ENCODE measurements around the gene CNTN4. TPM values are rescaled to one million over a fixed set of nuclear protein-coding genes. Genes with fewer than 3 reads are reported as not detected.

CNTN4 gene
- total and polyA plus RNA-seq, 4 donors = 15.8 to 228 (median 41.2) TPM

GRCh38 chr3:2158828-2159227, 60.2 kb downstream of the CNTN4 start:
- DNase-seq (no peak), ATAC-seq (ENCODE audit: low FRiP score) (no peak)
- intact Hi-C loops (cut with DNase I) = no loop called here
- Histone ChIP-seq H3K9me3 (ENCODE audit: control insufficient read depth, low read length) (no peaks in the 10 kb centered on the region), H3K27me3 (ENCODE audit: control insufficient read depth in 1 of 2, insufficient read depth in 2 of 2, low read length in 1 of 2) (no peaks in the 10 kb centered on the region), H3K27ac (ENCODE audit: low read depth in 1 of 2, low read length in 2 of 2) (no peak overlapping the region), H3K4me3 (ENCODE audit: low read length in 2 of 2) (no peak overlapping the region), H3K4me1 (ENCODE audit: control insufficient read depth in 1 of 2, insufficient read depth in 2 of 2, low read length in 2 of 2) (peaks cover 0 to 5% of the 10 kb centered on the region in 2 donors), H3K36me3 (ENCODE audit: control insufficient read depth in 1 of 2, insufficient read depth in 2 of 2, low read length in 1 of 2) (no peaks in the 10 kb centered on the region)
- 40 to 51% methylated on average over 3 of the region's 3 CpGs for WGBS, 2 donors

GRCh38 chr3:2166552-2166951, 67.9 kb downstream of the CNTN4 start:
- no peaks in the 10 kb centered on the region for H3K27me3 ChIP-seq (ENCODE audit: control insufficient read depth in 1 of 2, insufficient read depth in 2 of 2, low read length in 1 of 2)
- no peak for DNase-seq
- intact Hi-C loops (cut with DNase I) = no loop called here
- no peak overlapping the region for H3K27ac ChIP-seq (ENCODE audit: low read depth in 1 of 2, low read length in 2 of 2)
- 64 to 77% methylated on average over 3 of the region's 3 CpGs for WGBS, 2 donors
- no peaks in the 10 kb centered on the region for H3K4me1 ChIP-seq (ENCODE audit: control insufficient read depth in 1 of 2, insufficient read depth in 2 of 2, low read length in 2 of 2)
- H3K9me3 ChIP-seq (ENCODE audit: control insufficient read depth, low read length) = no peaks in the 10 kb centered on the region
- no peak overlapping the region for H3K4me3 ChIP-seq (ENCODE audit: low read length in 2 of 2)
- ATAC-seq (ENCODE audit: low FRiP score) = no peak
- H3K36me3 ChIP-seq (ENCODE audit: control insufficient read depth in 1 of 2, insufficient read depth in 2 of 2, low read length in 1 of 2) = no peaks in the 10 kb centered on the region

- Histone ChIP-seq H3K36me3 (ENCODE audit: control insufficient read depth in 1 of 2, insufficient read depth in 2 of 2, low read length in 1 of 2) (no peaks in the 10 kb centered on the region), H3K4me3 (ENCODE audit: low read length in 2 of 2) (no peak overlapping the region), H3K27ac (ENCODE audit: low read depth in 1 of 2, low read length in 2 of 2) (no peak overlapping the region), H3K4me1 (ENCODE audit: control insufficient read depth in 1 of 2, insufficient read depth in 2 of 2, low read length in 2 of 2) (no peaks in the 10 kb centered on the region), H3K27me3 (ENCODE audit: control insufficient read depth in 1 of 2, insufficient read depth in 2 of 2, low read length in 1 of 2) (no peaks in the 10 kb centered on the region), H3K9me3 (ENCODE audit: control insufficient read depth, low read length) (peaks cover 1% of the 10 kb centered on the region)
- ATAC-seq (ENCODE audit: low FRiP score) (no peak), DNase-seq (no peak)
- intact Hi-C loops (cut with DNase I) = no loop called here
- 80 to 81% methylated on average over 4 of the region's 4 CpGs for WGBS, 2 donors
Observed at GRCh38 chr3:2172561-2173171, 74.0 kb downstream of the CNTN4 start.

- no peak overlapping the region for H3K27ac ChIP-seq (ENCODE audit: low read depth in 1 of 2, low read length in 2 of 2)
- H3K4me3 ChIP-seq (ENCODE audit: low read length in 2 of 2) = no peak overlapping the region
- no peaks in the 10 kb centered on the region for H3K9me3 ChIP-seq (ENCODE audit: control insufficient read depth, low read length)
- intact Hi-C loops (cut with DNase I) = no loop called here
- H3K27me3 ChIP-seq (ENCODE audit: control insufficient read depth in 1 of 2, insufficient read depth in 2 of 2, low read length in 1 of 2) = no peaks in the 10 kb centered on the region
- no peaks in the 10 kb centered on the region for H3K4me1 ChIP-seq (ENCODE audit: control insufficient read depth in 1 of 2, insufficient read depth in 2 of 2, low read length in 2 of 2)
- DNase-seq = no peak
- WGBS, 2 donors = 82 to 88% methylated on average over 2 of the region's 2 CpGs
- no peak for ATAC-seq (ENCODE audit: low FRiP score)
- no peaks in the 10 kb centered on the region for H3K36me3 ChIP-seq (ENCODE audit: control insufficient read depth in 1 of 2, insufficient read depth in 2 of 2, low read length in 1 of 2)
Observed at GRCh38 chr3:2180634-2181033, 82.0 kb downstream of the CNTN4 start.

GRCh38 chr3:2198776-2199279, 100.2 kb downstream of the CNTN4 start:
- ATAC-seq (ENCODE audit: low FRiP score) (no peak), DNase-seq (no peak)
- Histone ChIP-seq H3K36me3 (ENCODE audit: control insufficient read depth in 1 of 2, insufficient read depth in 2 of 2, low read length in 1 of 2) (no peaks in the 10 kb centered on the region), H3K4me3 (ENCODE audit: low read length in 2 of 2) (no peak overlapping the region), H3K4me1 (ENCODE audit: control insufficient read depth in 1 of 2, insufficient read depth in 2 of 2, low read length in 2 of 2) (peaks cover 0 to 2% of the 10 kb centered on the region in 2 donors), H3K9me3 (ENCODE audit: control insufficient read depth, low read length) (no peaks in the 10 kb centered on the region), H3K27ac (ENCODE audit: low read depth in 1 of 2, low read length in 2 of 2) (no peak overlapping the region), H3K27me3 (ENCODE audit: control insufficient read depth in 1 of 2, insufficient read depth in 2 of 2, low read length in 1 of 2) (no peaks in the 10 kb centered on the region)
- WGBS, 2 donors = 90 to 91% methylated on average over 3 of the region's 3 CpGs
- intact Hi-C loops (cut with DNase I) = no loop called here

- Histone ChIP-seq H3K36me3 (ENCODE audit: control insufficient read depth in 1 of 2, insufficient read depth in 2 of 2, low read length in 1 of 2) (no peaks in the 10 kb centered on the region), H3K27me3 (ENCODE audit: control insufficient read depth in 1 of 2, insufficient read depth in 2 of 2, low read length in 1 of 2) (no peaks in the 10 kb centered on the region), H3K9me3 (ENCODE audit: control insufficient read depth, low read length) (no peaks in the 10 kb centered on the region), H3K4me3 (ENCODE audit: low read length in 2 of 2) (no peak overlapping the region), H3K4me1 (ENCODE audit: control insufficient read depth in 1 of 2, insufficient read depth in 2 of 2, low read length in 2 of 2) (peaks cover 0 to 2% of the 10 kb centered on the region in 2 donors), H3K27ac (ENCODE audit: low read depth in 1 of 2, low read length in 2 of 2) (no peak overlapping the region)
- 95 to 96% methylated on average over 1 of the region's 1 CpG for WGBS, 2 donors
- DNase-seq (no peak), ATAC-seq (ENCODE audit: low FRiP score) (no peak)
- intact Hi-C loops (cut with DNase I) = no loop called here
Observed at GRCh38 chr3:2204054-2204453, 105.4 kb downstream of the CNTN4 start.

GRCh38 chr3:2205692-2206091, 107.0 kb downstream of the CNTN4 start:
- Histone ChIP-seq H3K9me3 (ENCODE audit: control insufficient read depth, low read length) (no peaks in the 10 kb centered on the region), H3K27me3 (ENCODE audit: control insufficient read depth in 1 of 2, insufficient read depth in 2 of 2, low read length in 1 of 2) (no peaks in the 10 kb centered on the region), H3K4me3 (ENCODE audit: low read length in 2 of 2) (no peak overlapping the region), H3K36me3 (ENCODE audit: control insufficient read depth in 1 of 2, insufficient read depth in 2 of 2, low read length in 1 of 2) (no peaks in the 10 kb centered on the region), H3K4me1 (ENCODE audit: control insufficient read depth in 1 of 2, insufficient read depth in 2 of 2, low read length in 2 of 2) (peaks cover 0 to 2% of the 10 kb centered on the region in 2 donors), H3K27ac (ENCODE audit: low read depth in 1 of 2, low read length in 2 of 2) (no peak overlapping the region)
- WGBS, 2 donors = 91% methylated on average over 2 of the region's 2 CpGs
- ATAC-seq (ENCODE audit: low FRiP score) (no peak), DNase-seq (no peak)
- intact Hi-C loops (cut with DNase I) = no loop called here

GRCh38 chr3:2206536-2206935, 107.9 kb downstream of the CNTN4 start:
- H3K4me3 ChIP-seq (ENCODE audit: low read length in 2 of 2) = no peak overlapping the region
- intact Hi-C loops (cut with DNase I) = no loop called here
- ATAC-seq (ENCODE audit: low FRiP score) = no peak

GRCh38 chr3:2211568-2211967, 112.9 kb downstream of the CNTN4 start:
- no peaks in the 10 kb centered on the region for H3K9me3 ChIP-seq (ENCODE audit: control insufficient read depth, low read length)
- ATAC-seq (ENCODE audit: low FRiP score) = no peak
- H3K27ac ChIP-seq (ENCODE audit: low read depth in 1 of 2, low read length in 2 of 2) = no peak overlapping the region
- intact Hi-C loops (cut with DNase I) = no loop called here
- no peaks in the 10 kb centered on the region for H3K27me3 ChIP-seq (ENCODE audit: control insufficient read depth in 1 of 2, insufficient read depth in 2 of 2, low read length in 1 of 2)
- no peaks in the 10 kb centered on the region for H3K4me1 ChIP-seq (ENCODE audit: control insufficient read depth in 1 of 2, insufficient read depth in 2 of 2, low read length in 2 of 2)
- DNase-seq = no peak
- no peak overlapping the region for H3K4me3 ChIP-seq (ENCODE audit: low read length in 2 of 2)
- H3K36me3 ChIP-seq (ENCODE audit: control insufficient read depth in 1 of 2, insufficient read depth in 2 of 2, low read length in 1 of 2) = no peaks in the 10 kb centered on the region
- WGBS, 2 donors = 60 to 68% methylated on average over 2 of the region's 2 CpGs

More at GRCh38 chr3:2206536-2206935, 107.9 kb downstream of the CNTN4 start:
- WGBS, 2 donors = 92 to 93% methylated on average over 4 of the region's 4 CpGs
- H3K27me3 ChIP-seq (ENCODE audit: control insufficient read depth in 1 of 2, insufficient read depth in 2 of 2, low read length in 1 of 2) = no peaks in the 10 kb centered on the region
- H3K27ac ChIP-seq (ENCODE audit: low read depth in 1 of 2, low read length in 2 of 2) = no peak overlapping the region
- H3K9me3 ChIP-seq (ENCODE audit: control insufficient read depth, low read length) = no peaks in the 10 kb centered on the region
- DNase-seq = no peak
- no peaks in the 10 kb centered on the region for H3K4me1 ChIP-seq (ENCODE audit: control insufficient read depth in 1 of 2, insufficient read depth in 2 of 2, low read length in 2 of 2)
- no peaks in the 10 kb centered on the region for H3K36me3 ChIP-seq (ENCODE audit: control insufficient read depth in 1 of 2, insufficient read depth in 2 of 2, low read length in 1 of 2)

Data from aorta (tissue), 5 donors.